Activated CD4-positive, alpha-beta memory T cell treated with anti-CD3 and anti-CD28 coated beads, Interleukin-2, amount 10 ng/mL, durations not matched to agents 7 days and 5 days (primary cell): ENCODE measurements around the gene UTP25. TPM values are rescaled to one million over a fixed set of nuclear protein-coding genes. Genes with fewer than 3 reads are reported as not detected.

Experiments used
- CTCF ChIA-PET: fragments of 350-600 bp; sonication (Branson Sonifier 250); formaldehyde crosslinking; loops from one replicate; lab custom pipeline; 2021; ENCODE audit warnings: antibody characterized with exemption, inconsistent platforms; lab: Charles Lee
- POLR2A ChIA-PET: fragments of 350-600 bp; sonication (Branson Sonifier 250); formaldehyde crosslinking; loops from one replicate; lab custom pipeline; 2021; ENCODE audit warnings: antibody characterized with exemption; lab: Charles Lee
- DNase-seq: peaks from one replicate; pipeline ENCODE4 v3.0.0-alpha.2; 2020
- H3K27ac Mint-ChIP-seq: one replicate; pipeline ENCODE4 v1.8.0; 2021; ENCODE audit warnings: mild to moderate bottlenecking, mixed read lengths
- H3K27me3 Mint-ChIP-seq: one replicate; pipeline ENCODE4 v1.8.0; 2021; ENCODE audit warnings: mixed read lengths
- H3K36me3 Mint-ChIP-seq: one replicate; pipeline ENCODE4 v1.8.0; 2021; ENCODE audit warnings: low read depth, mixed read lengths
- H3K4me1 Mint-ChIP-seq: one replicate; pipeline ENCODE4 v1.8.0; 2021; ENCODE audit warnings: mixed read lengths
- H3K4me3 Mint-ChIP-seq: one replicate; pipeline ENCODE4 v1.8.0; 2021; ENCODE audit warnings: mild to moderate bottlenecking, mixed read lengths
- H3K9me3 Mint-ChIP-seq: one replicate; pipeline ENCODE4 v1.8.0; 2021; ENCODE audit warnings: mixed read lengths
- total RNA-seq, 2 experiments: library from RNA; stranded (reverse); gene quantifications; one replicate each; pipeline ENCODE4 v1.2.3, GENCODE V29; 2021

Gene UTP25
- total RNA-seq, 2 experiments from 2014 or later, result 5.7 to 5.8 TPM

DNA sequence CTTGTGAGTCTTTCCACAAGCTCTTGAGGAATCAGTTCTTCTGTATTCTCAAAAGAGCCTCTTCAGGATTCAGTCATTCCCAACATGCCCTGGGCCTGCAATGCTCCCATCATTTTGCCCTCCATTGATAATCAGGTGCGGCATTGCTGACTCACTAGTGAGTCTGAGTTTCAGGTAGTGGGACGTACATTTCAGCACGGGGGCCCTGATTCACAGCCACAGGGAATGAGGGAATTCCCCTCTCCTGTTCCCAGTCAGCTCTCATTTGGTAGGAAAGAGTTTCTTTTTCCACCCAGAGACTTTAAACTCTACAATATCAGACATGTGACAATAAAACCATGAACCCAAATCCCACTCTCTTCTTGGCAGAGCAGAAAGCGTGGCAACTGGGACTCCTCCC lies 18.2 kb upstream of the UTP25 start:
- Mint-ChIP-seq H3K4me3 (no peak overlapping the region), H3K27me3 (peaks cover 4% of the 10 kb centered on the region), H3K9me3 (no peaks in the 10 kb centered on the region), H3K4me1 (peaks cover 13% of the 10 kb centered on the region), H3K27ac (no peak overlapping the region), H3K36me3 (no peaks in the 10 kb centered on the region)
- CTCF ChIA-PET, result interaction anchor here (2.1 kb wide), 1 partner anchor 14 kb away, joined by 17 read pairs; no protein-coding TSS in a partner anchor
- POLR2A ChIA-PET, result interaction anchor here (1.0 kb wide), 1 partner anchor 14 kb away, joined by 3 read pairs; no protein-coding TSS in a partner anchor
- DNase-seq, result no peak

DNA sequence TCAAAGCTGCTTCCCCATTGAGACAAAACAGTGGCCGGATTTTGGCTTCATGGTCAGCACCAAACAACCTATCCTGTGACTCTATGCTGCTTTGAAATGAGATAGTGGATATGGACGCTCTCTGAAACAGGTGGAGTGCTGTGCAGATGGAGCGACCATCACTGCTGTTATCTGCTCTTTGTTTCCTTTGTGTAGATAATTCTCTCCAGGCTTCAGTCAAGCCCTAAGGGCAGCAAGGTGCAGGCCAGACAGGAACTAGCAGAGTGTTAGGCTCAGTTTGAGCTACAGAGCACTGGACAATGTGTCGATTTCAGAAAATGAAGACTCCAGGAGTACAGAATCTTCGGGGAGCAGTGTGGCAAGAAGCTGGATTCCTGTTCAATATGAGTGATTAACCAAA lies 17.0 kb upstream of the UTP25 start:
- Mint-ChIP-seq H3K9me3 (no peaks in the 10 kb centered on the region), H3K4me3 (no peak overlapping the region), H3K27ac (no peak overlapping the region), H3K27me3 (peaks cover 1% of the 10 kb centered on the region), H3K4me1 (peaks cover 6% of the 10 kb centered on the region), H3K36me3 (no peaks in the 10 kb centered on the region)
- ChIA-PET CTCF (interaction anchor here (0.6 to 2.1 kb wide), 3 partner anchors 12 to 18 kb away, joined by 3 to 17 read pairs (median 3); partner anchors contain the start of gene UTP25), POLR2A (no interaction called here)
- DNase-seq, result no peak

DNA sequence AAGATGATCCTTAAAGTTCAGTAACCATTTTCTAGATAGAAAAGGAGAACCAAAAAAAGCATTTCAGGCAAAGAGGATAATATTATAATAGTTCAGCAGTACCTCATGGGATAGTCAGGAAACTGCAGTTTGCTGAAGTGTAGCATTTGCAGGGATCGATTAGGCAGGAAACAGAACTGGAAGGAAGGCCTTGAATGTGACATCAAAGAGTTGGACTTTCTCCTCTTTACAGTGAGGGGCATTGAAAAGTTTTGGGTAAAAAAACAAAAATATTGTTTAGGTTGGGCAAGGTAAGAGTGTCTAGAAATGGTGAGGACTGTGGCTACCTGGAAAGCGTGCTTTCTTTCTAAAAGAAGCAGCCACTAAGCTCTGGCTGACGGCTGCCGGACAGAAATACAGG lies 13.9 kb upstream of the UTP25 start:
- ChIA-PET POLR2A (no interaction called here), CTCF (interaction anchor here (2.8 to 3.8 kb wide), 2 partner anchors 10 to 13 kb away, joined by 12 to 31 read pairs; partner anchors contain the start of gene UTP25)
- Mint-ChIP-seq H3K4me1 (no peaks in the 10 kb centered on the region), H3K36me3 (no peaks in the 10 kb centered on the region), H3K9me3 (no peaks in the 10 kb centered on the region), H3K27ac (no peak overlapping the region), H3K27me3 (peaks cover 6% of the 10 kb centered on the region), H3K4me3 (no peak overlapping the region)
- DNase-seq, result no peak

DNA sequence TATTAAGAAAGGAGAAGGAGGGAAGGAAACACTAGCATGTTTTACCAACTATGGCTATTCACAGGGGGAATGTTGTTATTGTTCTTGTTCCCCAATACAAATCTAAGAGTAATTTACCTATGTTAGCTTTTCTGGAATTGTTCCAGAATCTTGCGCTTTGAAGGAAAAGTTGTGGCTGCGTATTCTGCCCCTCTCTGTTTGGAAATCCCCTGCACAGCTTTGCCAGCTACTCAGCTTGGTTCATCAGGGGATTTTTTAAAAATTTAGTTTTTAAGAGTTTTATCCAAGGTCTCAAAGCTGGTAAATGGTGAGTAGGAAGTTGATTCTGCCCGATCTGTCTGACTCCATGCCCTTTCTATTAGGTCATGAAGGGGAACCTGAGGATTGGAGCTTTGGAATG lies 12.3 kb upstream of the UTP25 start:
- no peak overlapping the region for H3K27ac Mint-ChIP-seq
- no peaks in the 10 kb centered on the region for H3K36me3 Mint-ChIP-seq
- POLR2A ChIA-PET, result interaction anchor here (0.7 kb wide), 1 partner anchor 12 kb away, joined by 3 read pairs; the partner anchor contains the start of gene UTP25
- H3K4me1 Mint-ChIP-seq, result no peaks in the 10 kb centered on the region
- CTCF ChIA-PET, result interaction anchor here (1.2 to 3.8 kb wide), 3 partner anchors 8 to 48 kb away, joined by 3 to 31 read pairs (median 12); partner anchors contain the start of gene UTP25
- DNase-seq, result no peak
- H3K27me3 Mint-ChIP-seq, result peaks cover 11% of the 10 kb centered on the region
- no peaks in the 10 kb centered on the region for H3K9me3 Mint-ChIP-seq
- H3K4me3 Mint-ChIP-seq, result no peak overlapping the region

DNA sequence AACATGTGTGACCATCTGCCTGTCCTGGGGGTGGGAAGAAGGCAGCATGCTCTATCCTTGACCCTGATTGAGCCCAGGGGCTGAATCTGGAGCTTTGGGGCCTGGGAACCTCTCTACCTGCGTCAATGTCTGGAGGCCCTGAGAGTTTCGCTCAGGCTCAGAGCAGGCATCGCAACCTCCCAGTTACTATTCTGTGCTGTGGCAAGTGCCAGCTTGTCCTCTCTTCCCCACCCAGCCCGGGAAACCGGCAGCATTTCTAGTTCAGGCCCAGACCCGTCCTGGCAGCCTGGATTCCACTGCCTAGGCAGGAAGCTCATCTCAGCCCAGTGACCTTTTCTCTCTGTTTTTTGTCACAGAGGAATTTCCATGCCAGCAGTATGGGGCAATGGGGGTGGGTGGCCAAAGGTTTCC lies 11.8 kb upstream of the UTP25 start:
- no peaks in the 10 kb centered on the region for H3K9me3 Mint-ChIP-seq
- H3K4me3 Mint-ChIP-seq, result no peak overlapping the region
- no peaks in the 10 kb centered on the region for H3K36me3 Mint-ChIP-seq
- CTCF ChIA-PET, result interaction anchor here (1.2 to 2.8 kb wide), 2 partner anchors 11 to 47 kb away, joined by 3 to 12 read pairs; partner anchors contain the start of gene UTP25
- DNase-seq, result no peak
- H3K27me3 Mint-ChIP-seq, result peaks cover 15% of the 10 kb centered on the region
- POLR2A ChIA-PET, result interaction anchor here (0.7 kb wide), 1 partner anchor 12 kb away, joined by 3 read pairs; the partner anchor contains the start of gene UTP25
- H3K4me1 Mint-ChIP-seq, result no peaks in the 10 kb centered on the region
- H3K27ac Mint-ChIP-seq, result no peak overlapping the region

DNA sequence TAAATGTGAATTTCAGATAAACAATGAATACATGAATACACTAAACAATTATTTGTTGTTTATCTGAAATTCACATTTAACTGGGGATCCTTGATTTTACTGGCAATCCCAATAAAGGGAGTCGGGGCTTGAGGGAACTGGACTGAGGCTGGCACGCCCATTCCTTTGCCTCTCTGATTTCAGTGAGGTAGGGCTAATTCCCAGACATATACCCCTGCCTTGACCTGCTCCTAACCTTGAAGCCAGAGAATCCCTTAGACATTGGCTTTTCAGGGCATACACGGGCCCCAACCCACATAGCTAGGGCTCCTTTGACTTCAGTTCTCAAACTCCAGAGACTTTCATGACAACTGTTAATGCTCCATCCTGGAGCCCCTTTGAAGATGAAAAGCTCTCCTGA lies 10.8 kb upstream of the UTP25 start:
- ChIA-PET CTCF (no interaction called here), POLR2A (no interaction called here)
- no peaks in the 10 kb centered on the region for H3K4me1 Mint-ChIP-seq
- H3K36me3 Mint-ChIP-seq, result no peaks in the 10 kb centered on the region
- H3K27me3 Mint-ChIP-seq, result peaks cover 22% of the 10 kb centered on the region
- H3K27ac Mint-ChIP-seq, result no peak overlapping the region
- H3K9me3 Mint-ChIP-seq, result no peaks in the 10 kb centered on the region
- no peak overlapping the region for H3K4me3 Mint-ChIP-seq
- DNase-seq, result no peak

DNA sequence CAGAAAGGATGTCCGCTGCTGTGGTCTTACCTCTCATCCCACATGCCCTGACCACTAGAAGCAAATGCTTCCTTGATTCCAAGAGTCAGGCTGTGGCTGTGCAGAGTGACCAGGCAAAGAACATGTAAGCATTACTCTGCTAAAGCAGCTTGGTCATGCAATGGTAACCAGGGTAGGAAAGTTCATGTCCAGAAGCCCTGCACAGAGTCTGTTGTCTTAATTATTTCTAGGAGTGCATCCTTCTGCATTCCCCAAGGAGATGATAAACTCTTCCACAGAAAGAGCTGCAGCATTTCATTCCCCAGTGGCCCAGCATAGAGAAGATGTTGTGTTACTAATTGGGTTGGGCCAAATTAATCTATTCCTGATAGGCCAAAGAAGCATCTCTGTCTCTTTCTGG lies 10.1 kb upstream of the UTP25 start:
- H3K9me3 Mint-ChIP-seq, result no peaks in the 10 kb centered on the region
- ChIA-PET POLR2A (no interaction called here), CTCF (no interaction called here)
- no peaks in the 10 kb centered on the region for H3K36me3 Mint-ChIP-seq
- H3K4me3 Mint-ChIP-seq, result no peak overlapping the region
- DNase-seq, result no peak
- H3K27ac Mint-ChIP-seq, result no peak overlapping the region
- H3K4me1 Mint-ChIP-seq, result peaks cover 2% of the 10 kb centered on the region
- H3K27me3 Mint-ChIP-seq, result peaks cover 27% of the 10 kb centered on the region

DNA sequence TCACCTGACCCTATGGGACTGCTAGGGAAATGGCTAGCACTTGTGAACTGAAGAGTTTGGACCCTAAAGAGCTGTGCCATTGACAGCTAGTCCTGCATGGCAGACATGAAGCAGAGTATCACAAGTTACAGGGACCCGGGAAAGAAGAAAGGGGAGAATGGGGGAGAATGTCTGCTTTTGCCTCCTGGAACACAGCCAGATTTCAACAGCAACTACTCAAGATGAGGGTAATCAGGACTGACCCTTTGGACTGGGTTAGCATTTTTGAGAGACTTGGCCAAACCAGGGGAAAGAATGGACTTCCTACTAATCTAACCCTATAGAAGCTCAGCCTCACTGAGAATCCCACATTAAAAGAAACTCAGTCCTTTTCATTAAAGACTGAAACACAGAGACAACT lies 8.7 kb upstream of the UTP25 start:
- Mint-ChIP-seq H3K36me3 (no peaks in the 10 kb centered on the region), H3K9me3 (no peaks in the 10 kb centered on the region), H3K4me1 (peaks cover 11% of the 10 kb centered on the region), H3K27ac (no peak overlapping the region), H3K27me3 (peaks cover 31% of the 10 kb centered on the region), H3K4me3 (no peak overlapping the region)
- no peak for DNase-seq
- POLR2A ChIA-PET, result no interaction called here
- CTCF ChIA-PET, result interaction anchor here (0.7 kb wide), 1 partner anchor 250 kb away, joined by 3 read pairs; no protein-coding TSS in a partner anchor

DNA sequence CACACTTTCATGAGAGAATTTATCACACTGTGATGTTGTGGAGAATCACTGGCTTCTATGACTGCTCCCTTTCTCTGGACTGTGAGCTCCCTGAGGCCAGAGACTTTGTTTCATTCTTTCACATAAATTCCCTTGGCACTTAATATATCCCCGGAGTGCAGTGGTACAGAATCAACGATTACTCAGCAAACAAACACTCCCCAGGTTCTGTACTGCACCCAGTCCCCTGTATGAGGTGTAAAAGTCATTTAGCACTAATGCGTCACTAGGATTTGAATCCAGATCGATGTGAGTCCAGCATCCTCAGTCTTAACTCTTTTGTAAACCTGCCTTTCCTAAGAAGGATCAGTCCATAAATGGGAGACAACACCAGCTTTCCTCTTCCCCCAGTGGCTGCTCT lies 6.8 kb upstream of the UTP25 start:
- Mint-ChIP-seq H3K36me3 (no peaks in the 10 kb centered on the region), H3K27me3 (peaks cover 33% of the 10 kb centered on the region), H3K27ac (no peak overlapping the region), H3K9me3 (no peaks in the 10 kb centered on the region), H3K4me1 (peaks cover 11% of the 10 kb centered on the region), H3K4me3 (no peak overlapping the region)
- ChIA-PET POLR2A (no interaction called here), CTCF (interaction anchor here (0.9 to 1.6 kb wide), 3 partner anchors 13 to 33 kb away, joined by 3 to 4 read pairs (median 3); no protein-coding TSS in a partner anchor)
- no peak for DNase-seq

DNA sequence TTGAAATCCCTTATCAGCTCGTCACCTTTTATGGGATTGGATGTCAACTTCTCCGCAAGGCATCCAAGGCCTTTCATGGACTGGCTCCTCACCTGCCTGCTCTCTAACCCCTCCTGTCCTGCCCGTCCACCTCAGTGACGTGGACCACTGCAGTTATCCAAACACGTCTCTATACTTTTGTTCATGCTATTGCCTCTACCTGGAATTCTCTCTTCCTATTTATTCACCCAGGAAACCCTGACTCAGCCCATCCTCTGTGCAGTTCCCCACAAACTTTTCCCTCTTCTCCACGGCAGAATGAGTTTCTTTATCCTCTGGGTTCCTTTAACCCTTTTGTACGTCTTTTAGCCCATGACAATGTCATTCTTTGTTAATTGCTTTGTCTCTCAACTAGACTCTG lies 5.1 kb upstream of the UTP25 start:
- CTCF ChIA-PET, result interaction anchor here (1.0 to 3.1 kb wide), 25 partner anchors 9 to 552 kb away, joined by 3 to 33 read pairs (median 7); partner anchors contain the start of genes C1orf74, IRF6, LAMB3 and TRAF3IP3
- Mint-ChIP-seq H3K27ac (no peak overlapping the region), H3K27me3 (peaks cover 33% of the 10 kb centered on the region), H3K4me3 (no peak overlapping the region), H3K36me3 (peaks cover 2% of the 10 kb centered on the region), H3K4me1 (peaks cover 21% of the 10 kb centered on the region), H3K9me3 (no peaks in the 10 kb centered on the region)
- POLR2A ChIA-PET, result interaction anchor here (0.8 to 2.2 kb wide), 5 partner anchors 23 to 73 kb away, joined by 3 to 8 read pairs (median 6); partner anchors contain the start of gene C1orf74
- no peak for DNase-seq

DNA sequence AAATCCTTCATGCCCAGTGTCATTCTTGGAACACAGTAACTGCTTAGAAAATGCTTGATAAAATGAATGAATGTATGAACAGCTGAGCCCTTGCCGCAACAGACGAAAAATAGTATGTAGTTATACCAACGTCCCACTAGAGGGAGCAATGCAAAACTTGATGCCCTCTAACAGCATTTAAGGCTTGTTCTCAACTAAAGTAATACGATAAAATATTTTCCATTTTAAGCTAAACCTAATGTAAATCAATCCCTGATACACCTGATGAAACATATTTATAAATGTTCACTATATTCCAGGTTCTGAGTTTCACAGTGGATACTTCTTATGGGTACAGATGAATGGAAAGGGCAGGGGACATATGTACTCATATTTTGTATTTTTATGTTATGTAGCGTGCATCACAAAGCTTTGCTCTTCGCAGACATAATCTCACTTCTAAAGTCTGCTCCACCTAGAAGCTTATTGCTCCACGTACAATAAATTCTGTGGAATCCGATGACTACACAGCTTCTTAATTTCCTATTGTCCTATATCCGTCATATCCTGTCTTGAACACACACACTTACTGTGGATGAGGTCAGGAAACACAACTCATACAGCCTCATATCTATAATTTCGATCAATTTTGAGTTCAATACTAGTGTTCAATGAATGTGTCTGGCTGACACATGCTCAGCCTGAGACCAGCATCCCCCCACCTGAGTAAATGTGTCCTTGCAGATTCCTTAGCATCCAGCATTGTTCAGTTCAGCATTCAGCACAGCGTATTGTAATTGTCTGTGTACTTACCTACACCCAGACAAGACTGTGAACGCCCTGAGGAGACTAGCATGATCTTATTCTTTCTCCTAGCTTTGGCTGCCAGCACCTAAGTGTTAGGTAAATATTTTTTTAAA lies 4.4 kb upstream of the UTP25 start:
- no peak for DNase-seq
- Mint-ChIP-seq H3K4me3 (no peak overlapping the region), H3K4me1 (peaks cover 26% of the 10 kb centered on the region), H3K9me3 (no peaks in the 10 kb centered on the region), H3K27me3 (peaks cover 33% of the 10 kb centered on the region), H3K27ac (no peak overlapping the region), H3K36me3 (peaks cover 6% of the 10 kb centered on the region)
- POLR2A ChIA-PET, result interaction anchor here (0.8 to 2.2 kb wide), 7 partner anchors 14 to 75 kb away, joined by 3 to 8 read pairs (median 3); partner anchors contain the start of gene C1orf74
- CTCF ChIA-PET, result interaction anchor here (0.9 to 3.1 kb wide), 28 partner anchors 9 to 551 kb away, joined by 3 to 33 read pairs (median 6); partner anchors contain the start of genes C1orf74, IRF6, LAMB3 and TRAF3IP3

DNA sequence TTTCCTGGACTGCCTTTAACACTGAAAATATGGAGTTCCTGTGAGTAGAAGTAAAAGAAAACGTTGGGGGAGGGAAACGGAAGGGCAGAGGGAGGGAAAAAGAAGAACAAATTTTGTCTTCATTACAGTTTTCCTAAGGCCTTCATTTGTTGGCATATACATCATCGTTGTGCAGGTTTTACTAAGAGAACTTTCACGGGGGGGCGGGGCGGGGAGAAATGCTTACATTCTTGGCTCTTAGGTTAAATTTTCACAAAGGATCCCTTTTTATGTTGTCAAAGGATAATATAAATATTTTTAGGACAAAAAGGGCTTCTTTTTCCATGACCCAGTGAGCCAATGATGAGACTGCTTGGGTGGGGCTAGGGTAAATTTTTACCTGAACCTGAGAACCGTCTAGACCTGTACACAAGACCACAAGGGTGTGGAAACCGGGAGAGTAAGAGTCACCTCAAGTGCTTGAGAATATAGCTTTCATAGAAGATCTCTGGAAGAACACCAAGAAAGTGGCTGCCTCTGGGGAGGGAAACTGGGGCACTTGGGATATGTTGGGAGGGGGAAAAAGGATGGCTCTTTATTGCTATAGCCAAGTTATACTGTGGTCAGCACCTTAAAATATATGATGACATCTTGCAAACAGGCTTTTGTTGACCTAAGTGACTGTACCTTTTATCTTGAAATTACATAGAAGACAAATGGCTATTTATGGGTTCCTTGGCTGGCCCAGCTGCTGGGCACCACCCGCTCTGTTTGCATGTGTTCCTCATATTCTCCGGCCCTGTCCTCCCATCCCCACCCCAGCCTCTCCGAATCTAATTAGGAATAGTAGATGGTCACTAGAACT lies 2.0 kb upstream of the UTP25 start:
- Mint-ChIP-seq H3K27ac (no peak overlapping the region), H3K36me3 (peaks cover 10% of the 10 kb centered on the region), H3K4me3 (no peak overlapping the region), H3K9me3 (no peaks in the 10 kb centered on the region), H3K4me1 (peaks cover 36% of the 10 kb centered on the region), H3K27me3 (peaks cover 19% of the 10 kb centered on the region)
- ChIA-PET POLR2A (interaction anchor here (1.5 to 3.0 kb wide), 2 partner anchors 44 to 57 kb away, joined by 3 to 14 read pairs; no protein-coding TSS in a partner anchor), CTCF (interaction anchor here (1.0 to 3.6 kb wide), 4 partner anchors 10 to 38 kb away, joined by 5 to 19 read pairs (median 8); no protein-coding TSS in a partner anchor)
- no peak for DNase-seq
